ENCODE measurements around the gene LRCH4. TPM values are rescaled to one million over a fixed set of nuclear protein-coding genes. Genes with fewer than 3 reads are reported as not detected.

Gene LRCH4
- total RNA-seq, 1 donor: 22.5 TPM

DNA sequence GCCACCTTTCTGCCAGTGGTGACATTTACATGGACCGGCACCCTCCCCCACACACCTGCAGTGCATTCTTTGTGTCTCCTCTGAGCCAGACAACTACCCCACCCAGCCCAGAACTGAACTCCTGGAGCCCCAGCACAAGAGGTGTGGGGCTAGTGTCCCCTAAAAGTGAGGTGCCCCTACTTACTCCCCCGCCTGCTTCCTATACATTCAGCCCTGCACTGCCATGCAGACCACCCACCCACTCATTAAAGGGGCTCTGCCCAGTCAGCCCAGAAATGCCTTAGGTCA lies 14.2 kb downstream of the LRCH4 start:
- TF ChIP-seq, protein P1, sequence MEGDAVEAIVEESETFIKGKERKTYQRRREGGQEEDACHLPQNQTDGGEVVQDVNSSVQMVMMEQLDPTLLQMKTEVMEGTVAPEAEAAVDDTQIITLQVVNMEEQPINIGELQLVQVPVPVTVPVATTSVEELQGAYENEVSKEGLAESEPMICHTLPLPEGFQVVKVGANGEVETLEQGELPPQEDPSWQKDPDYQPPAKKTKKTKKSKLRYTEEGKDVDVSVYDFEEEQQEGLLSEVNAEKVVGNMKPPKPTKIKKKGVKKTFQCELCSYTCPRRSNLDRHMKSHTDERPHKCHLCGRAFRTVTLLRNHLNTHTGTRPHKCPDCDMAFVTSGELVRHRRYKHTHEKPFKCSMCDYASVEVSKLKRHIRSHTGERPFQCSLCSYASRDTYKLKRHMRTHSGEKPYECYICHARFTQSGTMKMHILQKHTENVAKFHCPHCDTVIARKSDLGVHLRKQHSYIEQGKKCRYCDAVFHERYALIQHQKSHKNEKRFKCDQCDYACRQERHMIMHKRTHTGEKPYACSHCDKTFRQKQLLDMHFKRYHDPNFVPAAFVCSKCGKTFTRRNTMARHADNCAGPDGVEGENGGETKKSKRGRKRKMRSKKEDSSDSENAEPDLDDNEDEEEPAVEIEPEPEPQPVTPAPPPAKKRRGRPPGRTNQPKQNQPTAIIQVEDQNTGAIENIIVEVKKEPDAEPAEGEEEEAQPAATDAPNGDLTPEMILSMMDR (IDR thresholded peaks at IDR 0.05; ENCODE audit: insufficient read depth, low read depth, low read length): no peak
- no peak for DNase-seq (ENCODE audit: low read depth)
- no peak overlapping the region for H3K4me3 ChIP-seq (ENCODE audit: low read depth, low read length)

DNA sequence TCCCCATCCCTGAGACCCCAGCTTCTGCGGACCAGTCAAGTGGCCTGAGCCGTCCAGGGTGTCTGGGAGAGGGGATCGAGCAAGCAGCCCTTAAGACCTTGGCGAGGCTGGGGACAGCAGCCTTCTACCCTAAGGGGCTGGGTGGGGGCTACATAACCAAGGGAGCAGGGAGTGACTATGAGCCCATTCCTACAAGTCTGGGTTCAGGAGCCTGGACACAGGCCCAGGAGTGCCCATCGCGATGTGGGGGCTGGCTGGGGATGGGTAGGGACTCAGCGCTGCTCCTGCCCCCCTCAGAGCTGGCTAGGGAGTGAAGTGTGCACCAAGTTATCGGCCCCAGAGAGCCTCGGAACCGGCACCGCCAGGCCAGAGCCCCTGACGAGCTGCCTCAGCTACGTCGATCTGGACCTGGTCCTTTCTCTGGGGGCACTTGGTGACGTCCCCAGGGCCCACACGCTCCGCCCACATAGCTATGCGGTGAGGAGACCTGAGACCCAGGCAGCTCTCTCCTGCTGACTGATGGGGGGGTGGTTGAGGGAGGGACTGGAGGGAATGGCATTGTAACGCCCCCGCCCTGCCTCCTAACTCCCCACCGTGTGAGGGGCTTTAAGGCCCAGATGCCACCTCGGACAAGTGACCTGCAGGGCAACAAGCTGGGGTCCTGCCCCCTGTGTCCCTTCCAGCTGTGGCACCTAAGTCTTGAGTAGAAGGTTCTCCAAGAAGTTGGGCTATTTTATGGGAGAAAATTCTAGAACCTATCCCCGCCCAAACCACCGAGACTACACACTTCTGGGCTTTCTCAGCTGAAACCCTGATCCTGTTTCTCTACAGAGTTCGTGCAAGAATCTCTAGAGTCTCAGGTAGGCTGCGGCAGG lies 14.7 kb downstream of the LRCH4 start:
- no peak overlapping the region for H3K4me3 ChIP-seq (ENCODE audit: low read depth, low read length)
- no peak for DNase-seq (ENCODE audit: low read depth)
- TF ChIP-seq, protein P1 (IDR thresholded peaks at IDR 0.05; ENCODE audit: insufficient read depth, low read depth, low read length): no peak

DNA sequence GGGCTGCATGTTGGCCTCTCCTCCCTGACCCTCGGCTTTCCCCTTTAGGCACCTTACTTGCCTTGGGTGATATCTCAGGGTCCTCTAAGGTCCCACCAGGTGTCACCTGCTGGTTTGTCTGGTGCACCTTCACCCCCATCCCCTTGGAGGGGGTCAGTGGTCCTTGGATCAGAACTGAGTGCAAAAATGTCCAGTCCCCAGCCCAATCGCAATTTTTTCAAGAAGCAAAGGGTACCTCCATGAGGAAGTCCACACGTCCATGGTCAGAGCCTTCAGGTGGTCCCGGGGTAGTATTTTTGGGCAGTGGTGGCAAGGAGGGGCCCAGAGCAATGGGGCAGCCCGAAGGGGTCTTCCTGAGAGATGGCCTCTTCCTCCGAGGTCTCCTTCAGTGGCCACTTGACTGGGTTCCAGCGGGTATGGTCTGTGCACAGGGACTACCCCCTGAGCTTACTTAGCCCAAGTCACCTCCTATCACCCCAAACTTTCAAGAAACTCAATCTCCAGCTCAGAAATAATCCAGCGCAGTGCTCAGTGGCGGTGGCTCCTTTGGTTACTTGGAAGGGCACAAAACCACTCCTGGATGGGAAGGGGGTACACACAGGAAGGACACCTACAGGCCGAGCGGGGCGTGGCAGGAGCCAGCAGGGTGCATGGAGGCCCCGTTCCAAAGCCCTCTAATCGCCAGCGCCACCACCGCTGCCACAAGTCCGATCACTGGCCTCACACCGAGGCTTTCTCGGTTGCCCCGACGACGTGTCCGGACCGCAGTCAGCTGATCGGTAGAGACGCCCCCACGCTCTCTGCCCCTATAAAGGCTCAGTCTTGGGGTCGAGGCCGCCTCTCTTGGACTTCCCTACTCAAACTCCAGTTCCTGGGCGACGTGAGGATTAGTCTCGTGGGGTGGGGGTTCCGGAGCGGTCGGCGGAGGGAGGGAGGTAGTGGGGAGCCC lies 16.8 kb downstream of the LRCH4 start:
- TF ChIP-seq, protein P1 (IDR thresholded peaks at IDR 0.05; ENCODE audit: insufficient read depth, low read depth, low read length): peak; percentile 54
- DNase-seq (ENCODE audit: low read depth): peak; percentile 54
- peak overlapping the region; percentile 38 for H3K4me3 ChIP-seq (ENCODE audit: low read depth, low read length)

DNA sequence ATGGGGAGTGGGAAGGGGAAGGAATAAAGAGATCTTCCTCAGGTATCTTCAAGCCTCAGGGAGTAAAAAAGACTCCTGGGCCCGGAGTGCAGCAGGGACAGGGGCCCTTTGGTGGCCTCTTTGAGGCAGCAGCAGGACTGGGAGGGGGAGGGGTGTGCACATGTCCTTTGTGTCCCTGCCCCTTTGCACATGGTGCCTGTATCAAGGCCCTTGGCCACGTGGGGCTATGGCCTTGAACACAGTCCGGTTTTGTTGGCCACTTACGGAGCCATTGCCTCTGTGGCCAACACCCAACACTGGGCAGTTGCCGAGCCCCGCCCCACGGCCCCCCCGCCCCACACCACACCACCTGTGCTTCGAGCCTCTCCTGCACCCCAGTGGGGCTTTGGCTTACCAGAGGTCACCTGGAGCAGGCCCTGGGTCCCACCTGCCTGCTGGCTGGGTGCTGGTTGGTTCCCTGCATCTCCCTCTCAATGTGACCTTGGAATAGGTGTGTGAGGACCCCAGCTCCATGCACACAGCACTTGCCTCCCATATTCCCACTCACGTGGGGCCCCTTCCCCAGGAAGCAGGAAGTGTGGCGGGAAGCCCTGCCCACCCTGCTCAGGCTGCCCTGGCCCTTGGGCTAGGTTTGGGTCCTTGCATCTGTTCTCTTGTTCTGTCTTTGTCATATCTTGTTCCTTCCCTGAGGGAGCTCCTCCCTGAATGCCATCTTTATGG lies 17.6 kb downstream of the LRCH4 start:
- H3K4me3 ChIP-seq (ENCODE audit: low read depth, low read length): no peak overlapping the region

DNA sequence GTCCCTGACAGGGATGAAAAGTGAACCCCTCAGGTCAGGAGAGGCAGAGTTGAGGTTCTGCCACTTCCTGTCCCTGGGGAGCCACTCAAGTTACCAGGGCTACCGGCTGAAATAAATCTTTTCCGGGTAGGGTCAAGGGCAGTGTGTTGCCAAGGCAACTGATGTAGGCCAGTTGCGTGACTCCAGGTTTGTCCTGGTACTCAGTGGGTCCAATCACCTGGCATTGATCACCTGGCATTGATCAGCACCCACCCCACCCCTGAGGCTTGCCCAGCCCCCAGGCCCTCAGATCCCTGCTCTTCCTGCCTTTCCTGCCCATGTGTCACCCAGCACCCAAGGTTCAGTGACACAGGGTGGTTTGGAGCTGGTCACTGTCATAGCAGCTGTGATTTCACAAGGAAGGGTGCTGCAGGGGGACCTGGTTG lies 18.2 kb downstream of the LRCH4 start:
- TF ChIP-seq, protein P1 (IDR thresholded peaks at IDR 0.05; ENCODE audit: insufficient read depth, low read depth, low read length): no peak
- DNase-seq (ENCODE audit: low read depth): no peak
- H3K4me3 ChIP-seq (ENCODE audit: low read depth, low read length): no peak overlapping the region

More for the DNA sequence above, 17.6 kb downstream of the LRCH4 start:
- DNase-seq (ENCODE audit: low read depth): no peak
- TF ChIP-seq, protein P1 (IDR thresholded peaks at IDR 0.05; ENCODE audit: insufficient read depth, low read depth, low read length): no peak

DNA sequence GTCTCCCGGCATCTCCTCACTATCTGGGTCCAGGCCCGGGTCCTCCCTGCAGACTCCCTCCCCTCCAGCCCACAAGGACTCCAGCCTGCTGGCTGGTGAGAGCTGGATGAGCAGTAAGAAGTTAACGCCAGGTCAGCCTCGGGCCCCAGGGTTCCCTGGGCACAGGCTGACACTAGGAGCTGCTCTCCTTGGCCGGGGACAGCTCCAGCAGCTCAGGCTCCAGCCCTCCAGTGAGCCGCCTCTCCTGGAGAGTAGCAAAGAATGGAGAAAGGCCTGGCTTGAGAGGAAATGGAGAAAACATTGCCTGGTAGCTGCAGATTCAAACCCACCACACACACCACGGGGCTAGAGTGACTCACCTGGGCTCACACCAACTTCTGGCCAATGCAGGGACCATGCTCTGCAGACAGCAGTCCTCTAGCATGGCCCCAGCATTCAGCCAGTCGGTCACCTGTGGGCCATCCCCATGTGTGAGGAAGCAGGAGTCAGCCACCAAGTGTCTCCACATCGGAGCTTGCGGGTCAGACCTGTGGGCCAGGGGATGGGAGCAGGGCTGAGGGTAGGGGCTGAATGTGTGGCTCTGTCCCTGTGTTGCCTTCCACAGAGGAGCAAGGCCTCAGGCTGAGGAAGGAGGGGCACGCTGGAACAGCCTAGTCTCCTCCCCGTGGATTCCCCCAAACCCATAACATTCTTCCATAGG lies 18.7 kb downstream of the LRCH4 start:
- DNase-seq (ENCODE audit: low read depth): no peak
- no peak overlapping the region for H3K4me3 ChIP-seq (ENCODE audit: low read depth, low read length)
- TF ChIP-seq, protein P1 (IDR thresholded peaks at IDR 0.05; ENCODE audit: insufficient read depth, low read depth, low read length): no peak

Measured in fibroblast of villous mesenchyme (primary cell).